Peyer's patch (tissue), 4 donors: ENCODE data around the gene SLC5A12.
A peak's percentile ranks its signal among the peaks of the same experiment; 100 is the strongest.

Experiments used
- POLR2A ChIP-seq, 2 donors: fragments of 450-650 bp; IDR thresholded peaks; one replicate each; pipeline ENCODE4 v1.5.1; 2017; ENCODE audit warnings: antibody characterized with exemption in 2 of 2, mild to moderate bottlenecking in 2 of 2, moderate library complexity in 2 of 2
- TF ChIP-seq, protein P1 (sequence below), 6 experiments: fragments of 450-650 bp in 4 of 6; fragments of 200-600 bp in 2 of 6; sonication (generic) in 1 of 6; IDR thresholded peaks; one replicate each; pipeline ENCODE4 v1.5.1; 2017 to 2019; ENCODE audit warnings: antibody characterized with exemption in 6 of 6, mild to moderate bottlenecking in 3 of 6, moderate library complexity in 1 of 6

GRCh38 chr11:26721948-26722475 is at the start of gene SLC5A12:
- TF ChIP-seq, protein P1, sequence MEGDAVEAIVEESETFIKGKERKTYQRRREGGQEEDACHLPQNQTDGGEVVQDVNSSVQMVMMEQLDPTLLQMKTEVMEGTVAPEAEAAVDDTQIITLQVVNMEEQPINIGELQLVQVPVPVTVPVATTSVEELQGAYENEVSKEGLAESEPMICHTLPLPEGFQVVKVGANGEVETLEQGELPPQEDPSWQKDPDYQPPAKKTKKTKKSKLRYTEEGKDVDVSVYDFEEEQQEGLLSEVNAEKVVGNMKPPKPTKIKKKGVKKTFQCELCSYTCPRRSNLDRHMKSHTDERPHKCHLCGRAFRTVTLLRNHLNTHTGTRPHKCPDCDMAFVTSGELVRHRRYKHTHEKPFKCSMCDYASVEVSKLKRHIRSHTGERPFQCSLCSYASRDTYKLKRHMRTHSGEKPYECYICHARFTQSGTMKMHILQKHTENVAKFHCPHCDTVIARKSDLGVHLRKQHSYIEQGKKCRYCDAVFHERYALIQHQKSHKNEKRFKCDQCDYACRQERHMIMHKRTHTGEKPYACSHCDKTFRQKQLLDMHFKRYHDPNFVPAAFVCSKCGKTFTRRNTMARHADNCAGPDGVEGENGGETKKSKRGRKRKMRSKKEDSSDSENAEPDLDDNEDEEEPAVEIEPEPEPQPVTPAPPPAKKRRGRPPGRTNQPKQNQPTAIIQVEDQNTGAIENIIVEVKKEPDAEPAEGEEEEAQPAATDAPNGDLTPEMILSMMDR (IDR thresholded peaks at IDR 0.05), result peak in 2 of 6 experiments; percentile 21 to 23
- peak; percentile 42 to 68 for TF ChIP-seq POLR2A (IDR thresholded peaks at IDR 0.05)
